Fibroblast of lung (primary cell): Measurements from ENCODE around the gene CRYAA. TPM values are rescaled to one million over a fixed set of nuclear protein-coding genes. Genes with fewer than 3 reads are reported as not detected.
"Not testable (repeated sequence)": the region's sequence is repeated elsewhere in the genome, so short reads cannot be mapped to it uniquely, and the experiment has no call there.

ENCODE experiments used
- DNase-seq, 2 donors: peaks; one replicate each; pipeline versions ENCODE4 v3.0.0 to v3.0.0-alpha.2; 2010; ENCODE audit warnings: low read depth in 2 of 2
- H2AFZ ChIP-seq: 2 replicates; pipeline ENCODE4 v1.5.1; 2012; ENCODE audit warnings: low read length, control low read depth, inconsistent platforms
- H3K27ac ChIP-seq: 2 replicates; pipeline ENCODE4 v1.5.1; 2011; ENCODE audit warnings: low read length, control low read depth; ENCODE audit not compliant: insufficient read depth
- H3K27me3 ChIP-seq: 2 replicates; pipeline ENCODE4 v1.5.1; 2011; ENCODE audit warnings: mild to moderate bottlenecking, low read length; ENCODE audit not compliant: control insufficient read depth, insufficient read depth
- H3K36me3 ChIP-seq: 2 replicates; pipeline ENCODE4 v1.5.1; 2011; ENCODE audit warnings: low read length; ENCODE audit not compliant: control insufficient read depth, insufficient read depth
- H3K4me1 ChIP-seq: 2 replicates; pipeline ENCODE4 v1.5.1; 2011; ENCODE audit warnings: low read length; ENCODE audit not compliant: control insufficient read depth, insufficient read depth; ENCODE audit errors: extremely low read depth
- H3K4me2 ChIP-seq: 2 replicates; pipeline ENCODE4 v1.5.1; 2011; ENCODE audit warnings: low read length, control low read depth; ENCODE audit not compliant: insufficient read depth; ENCODE audit errors: extremely low read depth
- H3K4me3 ChIP-seq, 4 experiments: fragments of 200-600 bp in 1 of 4; sonication (generic) in 1 of 4; replicated peaks in 1 of 4; 2 replicates each; pipeline ENCODE4 v1.5.1; 2011 to 2016; ENCODE audit warnings: low read length in 4 of 4, low read depth in 3 of 4, mild to moderate bottlenecking in 3 of 4, control low read depth in 2 of 4, inconsistent platforms in 1 of 4, mixed read lengths in 1 of 4; ENCODE audit not compliant: insufficient read depth in 1 of 4; ENCODE audit errors: control extremely low read depth in 1 of 4
- H3K79me2 ChIP-seq: 2 replicates; pipeline ENCODE4 v1.5.1; 2012; ENCODE audit warnings: mild to moderate bottlenecking, low read length, inconsistent platforms; ENCODE audit not compliant: control insufficient read depth, insufficient read depth
- H3K9ac ChIP-seq: 2 replicates; pipeline ENCODE4 v1.5.1; 2011; ENCODE audit warnings: mild to moderate bottlenecking, low read length, control low read depth; ENCODE audit not compliant: insufficient read depth
- H3K9me3 ChIP-seq: 2 replicates; pipeline ENCODE4 v1.5.1; 2012; ENCODE audit warnings: low read depth, low read length; ENCODE audit not compliant: control insufficient read depth, insufficient read depth
- H4K20me1 ChIP-seq: 2 replicates; pipeline ENCODE4 v1.5.1; 2011; ENCODE audit warnings: low read length; ENCODE audit not compliant: control insufficient read depth, insufficient read depth; ENCODE audit errors: extremely low read depth
- polyA plus RNA-seq, 2 donors: library from polyadenylated mRNA; depleted of rRNA in 1 of 2; stranded (reverse) in 1 of 2; unstranded in 1 of 2; fragments of >200 nt; gene quantifications; 2 replicates each; pipeline ENCODE4 v1.2.1, GENCODE V29; 2011 to 2012; ENCODE audit warnings: missing spikeins in 1 of 2
- total RNA-seq: library from RNA; depleted of rRNA; stranded (reverse); fragments of >200 nt; gene quantifications from 2 replicates; pipeline ENCODE4 v1.2.1, GENCODE V29; 2014

CRYAA gene
- total and polyA plus RNA-seq, 2 donors (not counting 1 experiment from before 2014, with no cell fraction given) = not detected

- not testable (repeated sequence) for DNase-seq
These were observed 19.5 kb upstream of the CRYAA start for GRCh38 chr21:43149344-43149743.

GRCh38 chr21:43153601-43154000 lies 15.2 kb upstream of the CRYAA start:
- not testable (repeated sequence) for H3K27me3 ChIP-seq, H3K4me3 ChIP-seq, H3K4me2 ChIP-seq, H3K9me3 ChIP-seq, H2AFZ ChIP-seq, H3K79me2 ChIP-seq, H3K27ac ChIP-seq, H3K4me1 ChIP-seq, DNase-seq, H3K36me3 ChIP-seq, H4K20me1 ChIP-seq, H3K9ac ChIP-seq

More at GRCh38 chr21:43149344-43149743, 19.5 kb upstream of the CRYAA start:
- not testable (repeated sequence) for H4K20me1 ChIP-seq, H3K9me3 ChIP-seq, H3K36me3 ChIP-seq, H2AFZ ChIP-seq, H3K4me2 ChIP-seq, H3K9ac ChIP-seq, H3K79me2 ChIP-seq, H3K27ac ChIP-seq, H3K4me1 ChIP-seq, H3K27me3 ChIP-seq, H3K4me3 ChIP-seq

- H3K27me3 ChIP-seq, H3K4me1 ChIP-seq, H3K9me3 ChIP-seq, H3K4me3 ChIP-seq, H3K79me2 ChIP-seq, H3K9ac ChIP-seq, H3K27ac ChIP-seq, H3K4me2 ChIP-seq, H4K20me1 ChIP-seq, H3K36me3 ChIP-seq, DNase-seq, H2AFZ ChIP-seq: not testable (repeated sequence)
These were observed 9.3 kb upstream of the CRYAA start for GRCh38 chr21:43159279-43160175.

- DNase-seq, H3K79me2 ChIP-seq, H3K9me3 ChIP-seq, H3K4me2 ChIP-seq, H3K4me1 ChIP-seq, H3K36me3 ChIP-seq, H2AFZ ChIP-seq, H4K20me1 ChIP-seq, H3K27ac ChIP-seq, H3K4me3 ChIP-seq, H3K27me3 ChIP-seq, H3K9ac ChIP-seq: not testable (repeated sequence)
These were observed 6.7 kb upstream of the CRYAA start for GRCh38 chr21:43161826-43162707.

- not testable (repeated sequence) for H3K9ac ChIP-seq, H3K27me3 ChIP-seq, H3K79me2 ChIP-seq, H2AFZ ChIP-seq, H3K4me3 ChIP-seq, H4K20me1 ChIP-seq, H3K36me3 ChIP-seq, H3K4me1 ChIP-seq, H3K9me3 ChIP-seq, H3K4me2 ChIP-seq, H3K27ac ChIP-seq, DNase-seq
These were observed 6.1 kb upstream of the CRYAA start for GRCh38 chr21:43162708-43163205.

- H3K4me1 ChIP-seq, H3K4me3 ChIP-seq, H3K27ac ChIP-seq, DNase-seq, H3K9me3 ChIP-seq, H4K20me1 ChIP-seq, H3K27me3 ChIP-seq, H2AFZ ChIP-seq, H3K36me3 ChIP-seq, H3K79me2 ChIP-seq, H3K9ac ChIP-seq, H3K4me2 ChIP-seq: not testable (repeated sequence)
These were observed 4.0 kb upstream of the CRYAA start for GRCh38 chr21:43164823-43165222.
